ENCODE results near the gene KRTAP10-2. TPM values are rescaled to one million over a fixed set of nuclear protein-coding genes. Genes with fewer than 3 reads are reported as not detected.
A peak's percentile ranks its signal among the peaks of the same experiment; 100 is the strongest.

The KRTAP10-2 gene
- total and polyA plus RNA-seq, 3 experiments from 2014 or later = not detected

GRCh38 chr21:44530221-44530902 is 20.9 kb downstream of the KRTAP10-2 start:
- ChIA-PET POLR2A (no interaction called here), CTCF (no interaction called here)
- Mint-ChIP-seq H3K9me3 (no peaks in the 10 kb centered on the region), H3K27me3 (peaks cover 1 to 12% of the 10 kb centered on the region in 2 donors), H3K4me1 (no peaks in the 10 kb centered on the region), H3K36me3 (no peaks in the 10 kb centered on the region), H3K4me3 (no peak overlapping the region), H3K27ac (peak overlapping the region in 1 of 8 donors; percentile 75)
- Histone ChIP-seq H3K4me1 (ENCODE audit: insufficient read depth, low read length) (no peaks in the 10 kb centered on the region), H3K27me3 (ENCODE audit: insufficient read depth, low read length, poor library complexity, severe bottlenecking) (no peaks in the 10 kb centered on the region), H3K36me3 (ENCODE audit: insufficient read depth, low read length) (no peaks in the 10 kb centered on the region), H3K9me3 (ENCODE audit: low read length) (no peaks in the 10 kb centered on the region), H3K4me3 (ENCODE audit: low read length) (no peak overlapping the region), H3K27ac (ENCODE audit: low read depth, low read length) (no peak overlapping the region)
- DNase-seq = no peak

GRCh38 chr21:44529503-44530125 is 21.7 kb downstream of the KRTAP10-2 start:
- no peaks in the 10 kb centered on the region for H3K4me1 ChIP-seq (ENCODE audit: insufficient read depth, low read length)
- Mint-ChIP-seq H3K27me3 (peaks cover 1 to 10% of the 10 kb centered on the region in 2 donors), H3K36me3 (no peaks in the 10 kb centered on the region), H3K27ac (no peak overlapping the region), H3K4me1 (no peaks in the 10 kb centered on the region), H3K9me3 (no peaks in the 10 kb centered on the region), H3K4me3 (no peak overlapping the region)
- H3K36me3 ChIP-seq (ENCODE audit: insufficient read depth, low read length) = no peaks in the 10 kb centered on the region
- DNase-seq = no peak
- no peaks in the 10 kb centered on the region for H3K9me3 ChIP-seq (ENCODE audit: low read length)
- no peak overlapping the region for H3K4me3 ChIP-seq (ENCODE audit: low read length)
- ChIA-PET POLR2A (no interaction called here), CTCF (no interaction called here)
- no peak overlapping the region for H3K27ac ChIP-seq (ENCODE audit: low read depth, low read length)
- H3K27me3 ChIP-seq (ENCODE audit: insufficient read depth, low read length, poor library complexity, severe bottlenecking) = no peaks in the 10 kb centered on the region

GRCh38 chr21:44529011-44529421 is 22.3 kb downstream of the KRTAP10-2 start:
- no peak for DNase-seq
- no peak overlapping the region for H3K4me3 Mint-ChIP-seq
- no peak overlapping the region for H3K4me3 ChIP-seq (ENCODE audit: low read length)
- H3K36me3 ChIP-seq (ENCODE audit: insufficient read depth, low read length) = no peaks in the 10 kb centered on the region
- H3K27ac Mint-ChIP-seq = peak overlapping the region in 1 of 8 donors; percentile 47
- H3K27me3 Mint-ChIP-seq = peaks cover 1 to 10% of the 10 kb centered on the region in 2 donors
- H3K4me1 ChIP-seq (ENCODE audit: insufficient read depth, low read length) = no peaks in the 10 kb centered on the region
- no peaks in the 10 kb centered on the region for H3K9me3 ChIP-seq (ENCODE audit: low read length)
- POLR2A ChIA-PET = no interaction called here
- no peaks in the 10 kb centered on the region for H3K27me3 ChIP-seq (ENCODE audit: insufficient read depth, low read length, poor library complexity, severe bottlenecking)
- CTCF ChIA-PET = no interaction called here
- H3K36me3 Mint-ChIP-seq = no peaks in the 10 kb centered on the region
- H3K4me1 Mint-ChIP-seq = no peaks in the 10 kb centered on the region
- no peaks in the 10 kb centered on the region for H3K9me3 Mint-ChIP-seq
- H3K27ac ChIP-seq (ENCODE audit: low read depth, low read length) = no peak overlapping the region

GRCh38 chr21:44528634-44528995 is 22.7 kb downstream of the KRTAP10-2 start:
- Mint-ChIP-seq H3K36me3 (no peaks in the 10 kb centered on the region), H3K9me3 (no peaks in the 10 kb centered on the region), H3K27ac (peak overlapping the region in 1 of 8 donors; percentile 47), H3K4me1 (no peaks in the 10 kb centered on the region), H3K27me3 (peaks cover 1 to 10% of the 10 kb centered on the region in 2 donors), H3K4me3 (no peak overlapping the region)
- Histone ChIP-seq H3K9me3 (ENCODE audit: low read length) (no peaks in the 10 kb centered on the region), H3K4me3 (ENCODE audit: low read length) (no peak overlapping the region), H3K36me3 (ENCODE audit: insufficient read depth, low read length) (no peaks in the 10 kb centered on the region), H3K27me3 (ENCODE audit: insufficient read depth, low read length, poor library complexity, severe bottlenecking) (no peaks in the 10 kb centered on the region), H3K27ac (ENCODE audit: low read depth, low read length) (no peak overlapping the region), H3K4me1 (ENCODE audit: insufficient read depth, low read length) (no peaks in the 10 kb centered on the region)
- no peak for DNase-seq
- POLR2A ChIA-PET = no interaction called here
- CTCF ChIA-PET = no interaction called here

- POLR2A ChIA-PET = no interaction called here
- no peak overlapping the region for H3K4me3 Mint-ChIP-seq
- peak in 1 of 5 donors; percentile 20 for DNase-seq
These were observed 23.2 kb downstream of the KRTAP10-2 start for GRCh38 chr21:44527983-44528633.

GRCh38 chr21:44527156-44527982 is 23.9 kb downstream of the KRTAP10-2 start:
- Histone ChIP-seq H3K27ac (ENCODE audit: low read depth, low read length) (no peak overlapping the region), H3K27me3 (ENCODE audit: insufficient read depth, low read length, poor library complexity, severe bottlenecking) (no peaks in the 10 kb centered on the region), H3K4me3 (ENCODE audit: low read length) (no peak overlapping the region), H3K9me3 (ENCODE audit: low read length) (no peaks in the 10 kb centered on the region), H3K36me3 (ENCODE audit: insufficient read depth, low read length) (no peaks in the 10 kb centered on the region), H3K4me1 (ENCODE audit: insufficient read depth, low read length) (no peaks in the 10 kb centered on the region)
- CTCF ChIA-PET = no interaction called here
- no peaks in the 10 kb centered on the region for H3K4me1 Mint-ChIP-seq
- H3K9me3 Mint-ChIP-seq = no peaks in the 10 kb centered on the region
- peaks cover 1 to 10% of the 10 kb centered on the region in 2 donors for H3K27me3 Mint-ChIP-seq
- POLR2A ChIA-PET = no interaction called here
- H3K27ac Mint-ChIP-seq = no peak overlapping the region
- H3K4me3 Mint-ChIP-seq = no peak overlapping the region
- no peaks in the 10 kb centered on the region for H3K36me3 Mint-ChIP-seq
- no peak for DNase-seq

More at GRCh38 chr21:44527983-44528633, 23.2 kb downstream of the KRTAP10-2 start:
- Histone ChIP-seq H3K27me3 (ENCODE audit: insufficient read depth, low read length, poor library complexity, severe bottlenecking) (no peaks in the 10 kb centered on the region), H3K4me1 (ENCODE audit: insufficient read depth, low read length) (no peaks in the 10 kb centered on the region), H3K36me3 (ENCODE audit: insufficient read depth, low read length) (no peaks in the 10 kb centered on the region), H3K9me3 (ENCODE audit: low read length) (no peaks in the 10 kb centered on the region), H3K4me3 (ENCODE audit: low read length) (no peak overlapping the region), H3K27ac (ENCODE audit: low read depth, low read length) (no peak overlapping the region)
- Mint-ChIP-seq H3K27ac (no peak overlapping the region), H3K9me3 (no peaks in the 10 kb centered on the region), H3K27me3 (peaks cover 1 to 10% of the 10 kb centered on the region in 2 donors), H3K4me1 (no peaks in the 10 kb centered on the region), H3K36me3 (no peaks in the 10 kb centered on the region)
- CTCF ChIA-PET = no interaction called here

- Histone ChIP-seq H3K36me3 (ENCODE audit: insufficient read depth, low read length) (no peaks in the 10 kb centered on the region), H3K4me3 (ENCODE audit: low read length) (no peak overlapping the region), H3K27ac (ENCODE audit: low read depth, low read length) (no peak overlapping the region), H3K9me3 (ENCODE audit: low read length) (no peaks in the 10 kb centered on the region), H3K4me1 (ENCODE audit: insufficient read depth, low read length) (no peaks in the 10 kb centered on the region), H3K27me3 (ENCODE audit: insufficient read depth, low read length, poor library complexity, severe bottlenecking) (no peaks in the 10 kb centered on the region)
- Mint-ChIP-seq H3K4me3 (no peak overlapping the region), H3K9me3 (no peaks in the 10 kb centered on the region), H3K36me3 (no peaks in the 10 kb centered on the region), H3K27ac (peak overlapping the region in 1 of 8 donors; percentile 39), H3K27me3 (peaks cover 1 to 6% of the 10 kb centered on the region in 2 donors), H3K4me1 (no peaks in the 10 kb centered on the region)
- no peak for DNase-seq
- ChIA-PET POLR2A (no interaction called here), CTCF (no interaction called here)
These were observed 25.0 kb downstream of the KRTAP10-2 start for GRCh38 chr21:44526096-44526997.
